Panc1 (cell line): ENCODE data around the gene LPIN1.
A peak's percentile ranks its signal among the peaks of the same experiment; 100 is the strongest.

Experiments
- CTCF ChIP-seq: fragments of 450-650 bp; IDR thresholded peaks from 2 replicates; pipeline ENCODE4 v1.5.1; 2017; ENCODE audit warnings: mild to moderate bottlenecking
- POLR2AphosphoS5 ChIP-seq: IDR thresholded peaks from 2 replicates; pipeline ENCODE4 v1.6.1; 2012; ENCODE audit warnings: mild to moderate bottlenecking, low read depth, low read length, moderate library complexity
- TCF7L2 ChIP-seq: IDR thresholded peaks from 2 replicates; pipeline ENCODE4 v1.6.1; 2011; ENCODE audit warnings: mild to moderate bottlenecking, low read depth, low read length, inconsistent platforms

GRCh38 chr2:11743846-11744553 is 2.4 kb upstream of the LPIN1 start:
- no peak for TF ChIP-seq CTCF
- peak; percentile 70 for TF ChIP-seq TCF7L2
- peak; percentile 83; the same call in 1 of the 2 replicates for TF ChIP-seq POLR2AphosphoS5
